Measurements from ENCODE around the gene ABI3. TPM values are rescaled to one million over a fixed set of nuclear protein-coding genes. Genes with fewer than 3 reads are reported as not detected.

Gene ABI3
- total and polyA plus RNA-seq, 12 donors, result 2.4 to 39.9 (median 15.1) TPM

DNA sequence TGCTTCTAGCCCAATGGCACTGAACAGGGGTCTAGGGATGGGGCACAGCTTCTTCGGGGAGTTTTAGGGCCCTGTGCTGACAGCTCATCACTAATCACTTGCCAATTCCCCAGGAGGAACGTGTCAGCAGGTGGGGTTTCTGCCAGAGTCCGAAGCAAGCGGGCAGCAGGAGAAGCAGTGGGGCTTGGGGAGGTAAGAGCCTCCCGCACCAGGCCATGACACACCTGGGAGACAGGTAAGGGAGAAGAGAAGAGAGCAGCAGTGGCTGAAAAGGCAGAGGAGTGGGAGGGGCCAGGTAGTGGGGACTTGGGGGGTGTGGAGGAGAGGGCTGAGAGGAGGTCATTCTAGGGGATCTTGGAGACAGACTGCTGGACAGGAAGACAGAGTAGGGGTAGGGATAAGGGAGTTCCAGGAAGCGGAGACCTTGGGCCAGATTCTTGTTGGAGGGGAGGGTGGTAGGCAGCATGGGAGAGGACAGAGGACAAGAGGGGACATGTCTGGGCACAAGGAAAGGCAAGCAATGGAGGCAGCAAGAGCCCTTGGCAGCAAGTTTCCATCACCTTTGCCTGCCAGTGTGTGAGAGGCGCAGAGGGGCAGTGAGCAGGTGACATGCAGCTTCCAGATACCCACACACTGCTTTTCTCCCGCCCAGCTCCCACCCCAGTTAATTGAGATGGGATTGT lies 15.2 kb downstream of the ABI3 start:
- Histone ChIP-seq H3K4me3 (no peak overlapping the region), H3K9me3 (replicated peaks in 1 of 3) (no peaks in the 10 kb centered on the region), H3K36me3 (replicated peaks in 1 of 2) (no peaks in the 10 kb centered on the region), H3K27ac (no peak overlapping the region), H3K4me1 (replicated peaks in 1 of 2) (peaks cover 10 to 21% of the 10 kb centered on the region in 2 donors), H3K27me3 (peaks cover 18% of the 10 kb centered on the region)
- intact Hi-C loops (cut with DNase I), result loop anchor here in 1 of 2 donors (5.0 kb wide), 2 partner anchors 43 to 67 kb away; no protein-coding TSS in a partner anchor
- no peak for DNase-seq
- TF ChIP-seq POLR2A (IDR thresholded peaks at IDR 0.05), result no peak
- TF ChIP-seq, protein P1, sequence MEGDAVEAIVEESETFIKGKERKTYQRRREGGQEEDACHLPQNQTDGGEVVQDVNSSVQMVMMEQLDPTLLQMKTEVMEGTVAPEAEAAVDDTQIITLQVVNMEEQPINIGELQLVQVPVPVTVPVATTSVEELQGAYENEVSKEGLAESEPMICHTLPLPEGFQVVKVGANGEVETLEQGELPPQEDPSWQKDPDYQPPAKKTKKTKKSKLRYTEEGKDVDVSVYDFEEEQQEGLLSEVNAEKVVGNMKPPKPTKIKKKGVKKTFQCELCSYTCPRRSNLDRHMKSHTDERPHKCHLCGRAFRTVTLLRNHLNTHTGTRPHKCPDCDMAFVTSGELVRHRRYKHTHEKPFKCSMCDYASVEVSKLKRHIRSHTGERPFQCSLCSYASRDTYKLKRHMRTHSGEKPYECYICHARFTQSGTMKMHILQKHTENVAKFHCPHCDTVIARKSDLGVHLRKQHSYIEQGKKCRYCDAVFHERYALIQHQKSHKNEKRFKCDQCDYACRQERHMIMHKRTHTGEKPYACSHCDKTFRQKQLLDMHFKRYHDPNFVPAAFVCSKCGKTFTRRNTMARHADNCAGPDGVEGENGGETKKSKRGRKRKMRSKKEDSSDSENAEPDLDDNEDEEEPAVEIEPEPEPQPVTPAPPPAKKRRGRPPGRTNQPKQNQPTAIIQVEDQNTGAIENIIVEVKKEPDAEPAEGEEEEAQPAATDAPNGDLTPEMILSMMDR (IDR thresholded peaks at IDR 0.05), result no peak
- 78 to 90% (median 82%) methylated on average over 7 to 8 of the region's 8 CpGs for WGBS, 4 donors

DNA sequence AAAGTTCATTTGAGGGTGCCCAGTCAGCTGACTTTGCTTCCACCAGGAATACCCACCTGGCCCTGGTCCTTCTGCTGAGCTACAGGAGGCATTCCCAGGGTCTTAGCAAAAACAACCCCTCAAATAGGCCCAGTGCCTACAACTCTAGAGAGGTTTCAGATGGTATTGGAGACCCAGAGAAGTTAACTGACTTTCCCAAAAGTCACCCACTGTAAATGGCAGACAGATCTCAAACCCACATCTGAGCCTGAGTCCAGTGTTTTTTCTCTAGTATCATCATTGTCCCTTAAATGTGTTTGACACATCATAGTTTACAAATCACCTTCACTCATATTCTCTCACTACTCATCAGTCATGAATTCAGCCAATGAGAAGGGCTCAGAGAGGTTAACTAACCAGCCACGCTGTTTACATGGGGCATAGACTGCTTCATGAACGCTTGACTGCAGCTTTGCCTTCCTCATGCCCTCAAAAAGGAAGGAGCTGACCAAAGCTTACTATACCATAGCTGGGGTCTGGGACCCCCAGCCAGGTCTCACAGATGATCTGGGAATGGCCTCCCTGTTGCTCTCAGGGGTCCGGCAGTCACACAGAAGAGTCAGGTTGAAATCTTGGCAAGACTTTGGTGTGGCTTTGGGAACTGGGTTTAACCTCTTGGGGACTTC lies 16.4 kb downstream of the ABI3 start:
- H3K36me3 ChIP-seq (replicated peaks in 1 of 2), result no peaks in the 10 kb centered on the region
- intact Hi-C loops (cut with DNase I), result loop anchor here in 1 of 2 donors (5.0 kb wide), 2 partner anchors 45 to 65 kb away; no protein-coding TSS in a partner anchor
- H3K27ac ChIP-seq, result no peak overlapping the region
- H3K27me3 ChIP-seq, result peaks cover 18% of the 10 kb centered on the region
- DNase-seq, result no peak
- WGBS, 4 donors, result 55 to 87% (median 76%) methylated on average over 3 of the region's 3 CpGs
- peaks cover 10 to 21% of the 10 kb centered on the region in 2 donors for H3K4me1 ChIP-seq (replicated peaks in 1 of 2)
- no peaks in the 10 kb centered on the region for H3K9me3 ChIP-seq (replicated peaks in 1 of 3)
- TF ChIP-seq POLR2A (IDR thresholded peaks at IDR 0.05), result no peak
- TF ChIP-seq, protein P1 (IDR thresholded peaks at IDR 0.05), result no peak
- H3K4me3 ChIP-seq, result no peak overlapping the region

DNA sequence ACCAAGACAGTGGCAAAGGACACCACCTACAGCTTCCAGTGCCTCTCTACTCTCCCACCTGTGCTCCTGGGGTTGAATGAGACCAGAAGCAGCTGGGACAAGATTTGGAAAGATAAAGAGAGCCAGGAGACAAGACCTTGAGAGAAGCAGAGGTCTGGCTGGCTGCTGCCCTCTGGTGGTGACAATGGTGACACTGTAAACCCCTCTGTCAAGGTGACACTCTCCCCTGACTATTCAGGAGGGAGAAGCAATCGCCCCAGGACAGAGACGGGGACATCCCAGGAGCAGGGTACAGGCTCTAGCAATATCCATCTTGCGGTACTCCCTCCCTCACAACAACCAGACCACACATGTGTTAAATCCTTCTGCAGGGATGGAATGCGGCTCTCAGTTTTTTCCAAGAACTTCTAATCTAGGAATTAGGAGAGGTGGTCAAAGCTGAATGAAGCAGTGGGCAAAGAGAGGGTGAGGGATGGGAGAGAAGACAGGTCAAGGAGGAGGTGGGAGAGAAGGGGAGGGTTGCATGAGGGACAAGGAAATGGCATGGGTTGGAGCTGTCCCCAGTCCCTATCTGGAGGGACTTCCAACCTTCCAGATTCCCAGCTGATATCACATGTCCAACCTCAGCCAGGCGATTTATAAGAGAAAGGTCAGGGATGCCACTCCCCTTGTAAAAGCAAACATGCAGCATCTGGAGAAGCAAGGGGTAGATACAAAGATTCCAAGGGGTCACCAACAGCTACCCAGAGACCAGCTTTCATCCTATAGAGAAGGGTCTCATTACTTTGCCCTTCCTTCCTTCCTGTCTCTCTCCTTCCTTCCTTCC lies 17.1 kb downstream of the ABI3 start:
- peaks cover 10 to 21% of the 10 kb centered on the region in 2 donors for H3K4me1 ChIP-seq (replicated peaks in 1 of 2)
- no peaks in the 10 kb centered on the region for H3K36me3 ChIP-seq (replicated peaks in 1 of 2)
- peak; percentile 72 to 92 (median 83) for DNase-seq
- H3K27me3 ChIP-seq, result peaks cover 18% of the 10 kb centered on the region
- intact Hi-C loops (cut with DNase I), result loop anchor here in 1 of 2 donors (5.0 kb wide), 2 partner anchors 45 to 65 kb away; no protein-coding TSS in a partner anchor
- H3K9me3 ChIP-seq (replicated peaks in 1 of 3), result no peaks in the 10 kb centered on the region
- 15 to 21% (median 18%) methylated on average over 4 to 5 of the region's 5 CpGs for WGBS, 4 donors
- no peak overlapping the region for H3K27ac ChIP-seq
- H3K4me3 ChIP-seq, result no peak overlapping the region
- no peak for TF ChIP-seq POLR2A (IDR thresholded peaks at IDR 0.05)
- TF ChIP-seq, protein P1 (IDR thresholded peaks at IDR 0.05), result peak; percentile 77 to 83 (median 80)

Data from adrenal gland (tissue), 12 donors.